NCI-H146 (cell line): ENCODE results near the gene TNPO2.
"Not testable (repeated sequence)": the region's sequence is repeated elsewhere in the genome, so short reads cannot be mapped to it uniquely, and the experiment has no call there.

Experiments used
- DNase-seq: peaks from one replicate; lab custom pipeline; 2025; lab: John Stamatoyannopoulos, UW

Gene TNPO2

DNA sequence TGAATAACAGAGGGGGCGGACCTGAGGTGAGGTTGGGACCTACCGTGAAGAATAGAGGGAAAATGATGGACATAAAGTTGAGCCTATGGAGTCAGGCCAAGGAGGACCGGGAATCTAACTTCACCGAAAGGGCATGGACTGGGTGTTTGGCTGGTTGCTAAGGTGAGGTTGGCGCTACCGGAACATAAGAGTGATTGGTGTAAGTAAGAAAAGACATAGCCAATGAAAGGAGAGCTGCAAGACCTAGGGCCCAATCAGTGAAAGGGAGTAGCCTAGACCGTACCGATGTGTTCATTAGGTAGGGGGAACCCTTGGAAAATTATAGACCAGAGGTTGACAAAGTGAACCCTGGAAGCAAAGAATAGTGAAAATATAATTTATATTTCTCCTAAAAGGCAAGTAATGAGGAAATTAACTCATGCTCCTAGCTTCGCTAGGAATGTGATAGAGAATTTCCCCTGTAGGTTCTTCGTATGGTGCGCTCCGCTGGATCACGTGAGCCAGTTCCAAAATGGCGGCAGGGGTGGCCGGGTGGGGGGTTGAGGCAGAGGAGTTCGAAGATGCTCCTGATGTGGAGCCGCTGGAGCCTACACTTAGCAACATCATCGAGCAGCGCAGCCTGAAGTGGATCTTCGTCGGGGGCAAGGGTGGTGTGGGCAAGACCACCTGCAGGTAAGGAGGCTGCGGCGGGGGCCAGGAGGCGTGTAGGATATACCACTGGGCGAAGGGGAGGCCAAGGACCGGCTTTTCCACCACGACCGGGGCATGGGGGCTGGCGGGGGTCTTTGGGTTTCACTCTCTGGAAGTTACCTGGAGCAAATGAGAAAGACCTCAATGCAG is 13.5 kb upstream of the TNPO2 start, which contains the start of gene GET3:
GET3 (plus strand) TSS at position 503 of the 840 bp plus-strand sequence; CDS start at position 512, 9 bp downstream.
- peak; percentile 100 for DNase-seq

DNA sequence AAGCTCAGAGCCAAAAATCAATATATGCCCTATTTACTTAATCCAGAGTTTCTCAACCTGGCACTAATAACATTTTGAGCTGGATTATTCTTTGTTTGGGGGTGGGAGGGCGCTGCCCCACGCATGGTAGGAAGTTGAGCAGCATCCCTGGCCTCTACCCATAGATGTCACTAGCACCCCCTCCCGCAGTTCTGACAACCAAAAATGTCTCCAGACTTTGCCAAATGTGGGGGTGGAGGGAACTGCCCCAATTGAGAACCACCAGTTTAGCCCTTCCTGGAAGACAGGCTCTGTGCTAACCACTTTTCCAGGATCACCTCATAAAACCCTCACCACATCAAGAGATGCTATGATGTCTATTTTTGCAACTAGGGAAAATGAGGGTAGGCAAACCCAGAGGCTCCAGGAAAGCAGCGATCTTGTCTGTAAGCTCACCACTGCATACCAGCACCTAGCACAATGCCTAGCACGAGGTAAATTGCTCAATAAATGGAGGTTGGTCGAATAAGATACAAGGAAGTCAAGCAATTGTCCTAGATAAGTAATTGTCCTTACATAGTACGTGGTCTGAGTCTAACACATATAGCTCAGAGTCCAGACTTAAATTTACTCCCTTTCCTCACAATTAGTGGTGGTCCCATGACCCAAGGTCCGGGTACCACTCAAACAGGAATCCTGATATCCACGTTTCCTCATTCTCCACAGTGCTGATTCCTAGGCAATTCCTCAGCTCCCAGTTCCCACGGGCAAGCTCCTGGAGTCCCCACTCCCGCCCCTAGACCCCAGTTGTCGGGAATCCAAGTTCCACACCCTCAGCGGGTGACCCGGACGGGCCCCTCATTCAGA is 9.9 kb upstream of the TNPO2 start:
- peak; percentile 30 for DNase-seq

GRCh38 chr19:12731337-12731736 is 7.6 kb upstream of the TNPO2 start:
- DNase-seq = no peak

DNA sequence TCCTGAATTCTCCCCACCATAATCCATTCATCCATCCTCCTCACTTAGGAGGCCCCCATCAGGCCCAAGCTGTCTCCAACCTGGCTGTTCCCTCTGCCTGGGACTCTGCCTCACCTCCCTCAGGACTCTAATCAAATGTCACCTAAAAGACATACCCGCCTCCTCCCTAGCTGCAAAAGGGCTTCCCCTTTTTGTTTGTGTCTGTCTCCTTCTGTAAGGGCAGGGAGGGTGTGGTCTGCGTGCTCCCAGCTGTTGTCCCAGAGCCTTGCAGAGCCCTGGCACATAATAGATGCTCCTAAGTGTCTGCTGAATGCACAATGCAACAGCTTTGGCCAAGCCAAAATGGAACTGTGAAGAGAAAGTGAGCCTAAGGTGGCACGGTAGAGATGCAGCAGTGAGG is 6.3 kb upstream of the TNPO2 start:
- no peak for DNase-seq

GRCh38 chr19:12727745-12728433 is 4.2 kb upstream of the TNPO2 start:
- DNase-seq = no peak

DNA sequence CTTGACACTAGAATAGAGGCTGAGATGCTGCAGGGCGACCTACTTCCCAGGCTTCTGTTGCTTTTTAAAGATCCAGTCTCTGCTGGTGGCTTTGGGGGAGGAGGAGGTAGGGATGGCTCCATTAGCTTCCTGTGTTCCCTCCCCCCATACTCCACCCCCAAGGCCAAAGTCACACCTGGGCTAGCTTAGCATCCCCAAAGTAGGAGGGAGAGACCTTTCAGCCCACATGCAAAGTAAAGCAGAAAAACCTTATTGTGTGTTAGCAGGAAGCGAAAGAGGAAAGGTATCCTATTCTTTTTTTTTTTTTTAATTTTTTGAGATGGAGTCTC is 3.2 kb upstream of the TNPO2 start:
- no peak for DNase-seq

- DNase-seq = not testable (repeated sequence)
Observed at GRCh38 chr19:12725612-12726011, 1.9 kb upstream of the TNPO2 start.

GRCh38 chr19:12723381-12723640 is 421 bp downstream of the TNPO2 start:
- DNase-seq = no peak

DNA sequence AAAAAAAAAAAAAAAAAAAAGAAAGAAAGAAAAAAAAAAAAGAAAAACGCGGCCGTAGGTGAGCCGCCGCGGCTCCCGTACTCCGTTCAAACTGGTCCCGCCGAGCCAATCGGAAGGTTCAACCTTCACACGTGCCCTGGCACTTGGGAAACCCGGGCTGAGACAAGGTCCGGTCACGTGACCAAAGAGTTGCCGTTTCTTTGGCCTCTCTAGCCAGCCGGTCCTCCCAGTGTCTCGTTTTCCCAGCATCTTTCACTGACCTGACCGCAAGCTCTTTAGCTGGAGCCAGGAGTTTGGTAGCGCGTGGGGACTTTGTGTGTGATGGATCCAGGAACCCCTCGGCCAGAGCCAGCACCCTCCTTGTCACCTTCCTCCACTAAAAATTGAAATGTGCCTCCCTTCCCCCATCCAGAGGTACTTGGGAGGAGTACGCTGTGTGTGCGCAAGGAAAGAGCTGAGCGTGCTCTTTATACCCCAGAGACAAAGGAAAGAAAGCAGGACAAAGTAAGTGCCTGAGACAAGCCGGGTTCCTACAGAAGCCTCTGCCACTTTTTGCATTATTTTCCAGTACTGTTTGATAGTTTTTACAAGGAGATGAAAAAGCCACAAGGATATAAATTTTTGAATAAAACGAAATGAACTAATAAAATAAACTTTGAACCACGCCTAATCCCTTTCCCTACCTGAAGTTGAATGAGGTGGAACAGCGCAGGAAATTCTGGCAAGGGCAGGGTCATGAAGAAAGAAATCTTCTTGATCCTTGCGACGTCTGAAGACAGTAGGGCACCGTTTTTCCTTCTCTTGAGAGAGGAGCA is 959 bp downstream of the TNPO2 start:
- peak; percentile 100 for DNase-seq

- DNase-seq = peak; percentile 66
Observed at GRCh38 chr19:12721656-12722565, 1.8 kb downstream of the TNPO2 start.

DNA sequence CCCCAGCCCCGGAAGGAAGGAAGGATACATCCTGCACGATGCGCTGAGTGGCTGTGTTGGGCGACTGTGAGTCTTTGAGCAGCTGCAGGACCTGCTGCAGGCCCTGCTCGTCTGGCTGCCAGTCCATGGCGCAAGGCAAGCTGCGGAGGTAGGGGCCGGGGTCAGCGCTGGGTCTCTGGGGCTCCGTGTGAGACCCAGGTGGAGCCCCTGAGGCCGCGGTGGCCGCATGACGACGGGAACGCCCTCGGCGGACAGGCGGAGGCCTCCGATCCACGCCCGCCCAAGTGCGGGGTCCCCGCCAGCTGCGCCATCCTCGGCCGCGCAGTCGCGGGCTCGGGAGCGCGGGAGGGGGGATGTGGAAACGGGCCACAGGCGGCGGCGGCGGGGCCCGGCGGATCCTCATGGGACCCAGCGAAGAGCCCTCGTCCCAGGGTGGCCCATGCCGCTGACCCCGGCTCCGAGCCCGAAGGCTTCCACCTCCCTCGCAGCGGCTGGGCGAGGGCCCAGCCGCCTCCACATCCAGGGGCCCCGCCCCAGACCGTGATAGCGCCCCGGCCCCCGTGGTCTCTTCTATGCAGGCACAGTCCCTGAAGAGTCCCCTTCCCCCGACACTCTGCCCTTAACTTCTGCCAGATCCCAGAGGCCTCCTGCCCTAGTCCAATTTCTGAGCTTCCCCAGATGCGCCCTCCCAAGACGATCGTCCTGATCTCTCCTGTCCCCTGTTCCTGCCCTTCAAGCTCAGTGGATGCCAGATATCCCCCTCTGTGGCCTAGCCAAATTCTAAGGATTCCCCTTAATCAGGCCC is 2.7 kb downstream of the TNPO2 start:
- no peak for DNase-seq

DNA sequence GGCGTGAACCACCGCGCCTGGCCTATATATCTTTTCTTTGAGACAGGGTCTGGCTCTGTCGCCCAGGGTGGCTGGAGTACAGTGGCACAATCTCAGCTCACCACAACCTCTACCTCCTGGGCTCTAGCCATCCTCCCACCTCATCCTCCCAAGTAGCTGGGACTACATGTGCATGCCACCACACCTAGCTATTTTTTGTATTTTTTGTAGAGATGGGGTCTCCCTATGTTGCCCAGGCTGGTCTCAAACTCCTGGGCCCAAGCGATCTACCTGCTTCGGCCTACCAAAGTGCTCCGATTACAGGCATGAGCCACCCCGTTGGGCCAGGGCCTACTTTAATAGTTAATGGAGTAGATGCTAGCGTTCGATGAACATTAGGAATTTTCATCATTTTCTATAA is 3.4 kb downstream of the TNPO2 start:
- no peak for DNase-seq

DNA sequence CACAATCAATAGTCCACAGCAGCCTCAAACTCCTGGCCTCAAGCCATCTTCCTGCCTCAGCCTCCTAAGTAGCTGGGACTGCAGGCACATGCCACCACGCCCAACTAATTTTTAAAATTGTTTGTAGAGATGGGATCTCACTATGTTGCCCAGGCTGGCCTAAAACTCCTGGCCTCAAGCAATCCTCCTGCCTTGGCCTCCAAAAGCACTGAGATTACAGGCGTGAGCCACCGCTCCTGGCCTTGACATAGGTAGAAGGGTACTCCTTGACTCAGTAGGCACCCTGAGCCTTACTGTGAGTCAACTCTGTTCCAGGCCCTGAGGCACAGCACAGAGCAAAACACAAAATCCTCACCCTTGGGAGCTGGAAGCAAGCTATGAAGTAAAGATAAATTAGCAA is 7.8 kb downstream of the TNPO2 start:
- DNase-seq = no peak

DNA sequence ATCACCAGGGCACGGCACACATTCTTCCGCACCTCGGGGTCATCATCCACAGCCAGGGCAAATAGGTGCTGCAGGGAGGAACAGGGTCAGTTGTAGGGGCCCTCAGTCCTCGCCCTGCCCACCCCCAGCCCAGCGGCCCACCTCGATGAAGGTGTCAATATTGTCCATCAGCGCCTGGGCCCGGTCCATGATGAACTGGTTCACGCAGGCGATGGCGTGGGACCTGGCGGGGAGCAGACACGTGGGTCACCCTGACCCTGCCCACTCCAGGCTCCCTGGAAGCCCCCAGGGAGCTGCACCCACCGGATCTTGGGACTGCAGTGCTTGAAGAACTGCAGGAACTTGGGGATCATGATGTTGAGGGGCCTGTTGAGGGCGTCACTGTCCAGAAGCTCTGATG is 8.6 kb downstream of the TNPO2 start:
- DNase-seq = no peak

- DNase-seq = not testable (repeated sequence)
Observed at GRCh38 chr19:12713304-12713703, 10.4 kb downstream of the TNPO2 start.

DNA sequence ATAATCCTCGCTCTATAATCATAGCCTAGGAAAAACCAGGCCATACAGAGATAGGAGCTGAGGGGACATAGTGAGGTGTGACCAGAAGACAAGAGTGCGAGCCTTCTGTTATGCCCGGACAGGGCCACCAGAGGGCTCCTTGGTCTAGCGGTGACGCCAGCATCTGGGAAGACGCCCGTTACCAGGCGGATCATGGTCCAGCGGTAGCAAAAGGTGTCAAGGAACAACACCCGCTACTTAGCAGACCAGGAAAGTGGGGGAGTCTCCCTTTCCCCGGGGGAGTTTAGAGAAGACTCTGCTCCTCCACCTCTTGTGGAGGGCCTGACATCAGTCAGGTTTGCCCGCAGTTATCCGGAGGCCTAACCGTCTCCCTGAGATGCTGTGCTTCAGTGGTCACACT is 11.7 kb downstream of the TNPO2 start:
- DNase-seq = not testable (repeated sequence)

GRCh38 chr19:12711187-12711586 is 12.5 kb downstream of the TNPO2 start:
- DNase-seq = no peak

- no peak for DNase-seq
Observed at GRCh38 chr19:12708641-12709040, 15.1 kb downstream of the TNPO2 start.

DNA sequence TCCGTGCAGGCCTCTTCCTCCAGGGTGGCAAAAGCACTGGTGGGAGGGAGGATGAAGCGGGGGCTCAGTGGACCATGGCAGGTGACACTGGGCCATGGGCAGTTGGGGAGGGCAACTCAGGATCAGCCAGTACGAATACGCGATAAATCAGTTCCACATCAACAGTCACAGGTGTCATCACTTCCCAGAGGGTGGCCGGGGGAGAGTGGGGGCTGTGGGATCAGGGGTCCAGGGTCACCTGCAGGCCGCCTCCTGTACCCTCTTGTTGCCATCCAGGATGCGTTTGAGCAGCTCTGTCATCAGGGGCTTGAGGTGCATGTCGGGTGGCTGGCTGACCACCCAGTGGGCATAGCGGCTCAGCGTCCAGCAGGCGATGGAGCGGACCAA is 17.4 kb downstream of the TNPO2 start:
- no peak for DNase-seq
